Activated CD4-positive, alpha-beta memory T cell treated with anti-CD3 and anti-CD28 coated beads for 36 hours (primary cell): ENCODE results near the gene RBFOX2. TPM values are rescaled to one million over a fixed set of nuclear protein-coding genes. Genes with fewer than 3 reads are reported as not detected.

Experiments used
- CTCF ChIA-PET: fragments of 350-600 bp; sonication (Branson Sonifier 250); formaldehyde crosslinking; loops from one replicate; lab custom pipeline; 2021; ENCODE audit warnings: antibody characterized with exemption, inconsistent platforms; lab: Charles Lee
- POLR2A ChIA-PET: fragments of 350-600 bp; sonication (Branson Sonifier 250); formaldehyde crosslinking; loops from one replicate; lab custom pipeline; 2021; ENCODE audit warnings: antibody characterized with exemption; lab: Charles Lee
- DNase-seq: peaks from one replicate; pipeline ENCODE4 v3.0.0-alpha.2; 2020
- H3K27ac Mint-ChIP-seq: one replicate; pipeline ENCODE4 v1.8.0; 2021; ENCODE audit warnings: mixed read lengths
- H3K27me3 Mint-ChIP-seq: one replicate; pipeline ENCODE4 v1.8.0; 2021; ENCODE audit warnings: mixed read lengths
- H3K36me3 Mint-ChIP-seq: one replicate; pipeline ENCODE4 v1.8.0; 2021; ENCODE audit warnings: mixed read lengths
- H3K4me1 Mint-ChIP-seq: one replicate; pipeline ENCODE4 v1.8.0; 2021; ENCODE audit warnings: low read depth, mixed read lengths
- H3K4me3 Mint-ChIP-seq: one replicate; pipeline ENCODE4 v1.8.0; 2021; ENCODE audit warnings: mild to moderate bottlenecking, mixed read lengths
- H3K9me3 Mint-ChIP-seq: one replicate; pipeline ENCODE4 v1.8.0; 2021; ENCODE audit warnings: mixed read lengths
- intact Hi-C: fragments of 100-400 bp; cut with micrococcal nuclease; formaldehyde crosslinking; loops from one replicate; pipeline ENCODE4 v1.15.1; 2023
- total RNA-seq, 2 experiments: library from RNA; stranded (reverse); gene quantifications; one replicate each; pipeline ENCODE4 v1.2.3, GENCODE V29; 2021

Gene RBFOX2
- total RNA-seq, 2 experiments from 2014 or later = 4.3 to 4.6 TPM

DNA sequence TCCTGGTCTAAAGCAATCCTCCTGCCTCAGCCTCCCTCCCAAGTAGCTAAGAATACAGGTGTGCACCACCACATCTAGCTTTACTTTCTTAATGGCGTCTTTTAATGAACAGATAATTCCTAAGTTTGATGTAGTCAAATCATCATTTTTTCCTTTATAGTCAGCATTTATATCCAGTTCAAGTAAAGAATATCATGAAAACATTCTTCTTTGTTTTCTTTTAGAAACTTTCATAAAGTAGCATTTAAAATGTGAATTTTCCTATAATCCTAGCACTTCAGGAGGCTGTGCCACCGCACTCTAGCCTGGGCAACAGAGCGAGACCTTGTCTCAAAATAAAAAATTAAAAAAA, 61.6 kb downstream of the RBFOX2 start:
- Mint-ChIP-seq H3K27ac (no peak overlapping the region), H3K36me3 (no peaks in the 10 kb centered on the region), H3K9me3 (no peaks in the 10 kb centered on the region), H3K27me3 (peaks cover 13% of the 10 kb centered on the region), H3K4me1 (no peaks in the 10 kb centered on the region), H3K4me3 (no peak overlapping the region)
- CTCF ChIA-PET = no interaction called here
- POLR2A ChIA-PET = no interaction called here
- intact Hi-C loops = no loop called here
- no peak for DNase-seq

DNA sequence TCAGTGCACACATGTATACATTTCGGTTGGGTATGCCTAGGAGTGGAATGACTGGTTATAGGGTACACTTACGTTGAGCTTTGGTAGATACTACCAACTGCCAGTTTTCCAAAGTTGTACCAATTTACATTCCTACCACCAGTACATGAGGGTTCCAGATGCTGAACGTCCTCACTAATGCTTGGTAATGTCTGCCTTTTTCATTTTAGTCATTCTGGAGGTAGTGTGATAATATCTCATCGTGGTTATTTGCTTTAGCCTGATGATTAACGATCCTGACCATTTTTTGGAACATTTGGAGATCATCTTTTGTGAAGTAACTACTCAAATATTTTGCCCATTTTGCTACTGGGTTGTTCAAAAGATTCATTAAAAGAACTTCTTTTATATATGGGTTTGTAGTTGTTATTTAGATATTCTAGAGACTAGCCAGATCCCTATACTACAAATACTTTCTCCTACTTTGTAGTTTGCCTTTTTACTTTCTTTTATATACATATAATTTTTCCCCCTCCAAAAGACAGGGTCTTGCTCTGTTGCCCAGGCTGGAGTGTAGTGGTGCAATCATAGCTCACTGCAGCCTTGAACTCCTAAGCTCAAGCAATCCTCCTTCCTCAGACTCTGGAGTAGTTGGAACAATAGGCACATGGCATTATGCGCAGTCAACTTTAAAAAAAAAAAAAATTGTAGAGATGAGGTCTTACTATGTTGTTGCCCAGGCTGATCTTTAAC, 62.1 kb downstream of the RBFOX2 start:
- intact Hi-C loops = no loop called here
- Mint-ChIP-seq H3K9me3 (no peaks in the 10 kb centered on the region), H3K4me3 (no peak overlapping the region), H3K27me3 (peaks cover 13% of the 10 kb centered on the region), H3K27ac (no peak overlapping the region), H3K4me1 (no peaks in the 10 kb centered on the region), H3K36me3 (no peaks in the 10 kb centered on the region)
- ChIA-PET CTCF (no interaction called here), POLR2A (no interaction called here)
- DNase-seq = no peak

DNA sequence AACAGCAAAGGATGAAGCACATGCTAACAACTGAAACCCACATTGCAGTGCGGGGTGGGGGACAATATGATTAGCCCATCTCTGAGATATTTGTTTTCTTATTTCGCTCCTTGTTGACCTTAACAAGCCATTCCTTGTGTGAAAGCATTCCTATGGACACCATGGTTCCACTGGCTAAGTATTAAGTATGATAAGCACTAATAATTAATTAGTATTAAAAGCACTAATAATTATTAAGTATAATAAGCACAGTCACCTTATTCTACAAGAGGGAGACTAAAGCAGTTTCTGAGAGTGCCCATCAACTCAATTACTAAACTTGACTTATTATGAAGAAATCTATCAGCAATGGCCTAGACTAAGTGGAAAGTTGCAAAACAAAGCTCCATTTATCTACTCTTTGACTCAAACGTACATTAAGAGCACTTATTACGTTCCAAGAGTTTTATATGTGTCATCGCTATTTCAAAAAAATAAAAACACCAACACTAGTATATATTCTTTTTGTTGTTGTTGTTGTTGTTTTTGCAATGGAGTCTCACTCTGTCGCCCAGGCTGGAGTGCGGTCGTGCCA, 65.3 kb downstream of the RBFOX2 start:
- Mint-ChIP-seq H3K4me3 (no peak overlapping the region), H3K4me1 (no peaks in the 10 kb centered on the region), H3K27ac (no peak overlapping the region), H3K27me3 (peaks cover 13% of the 10 kb centered on the region), H3K9me3 (no peaks in the 10 kb centered on the region), H3K36me3 (no peaks in the 10 kb centered on the region)
- ChIA-PET POLR2A (no interaction called here), CTCF (no interaction called here)
- no peak for DNase-seq
- intact Hi-C loops = no loop called here

DNA sequence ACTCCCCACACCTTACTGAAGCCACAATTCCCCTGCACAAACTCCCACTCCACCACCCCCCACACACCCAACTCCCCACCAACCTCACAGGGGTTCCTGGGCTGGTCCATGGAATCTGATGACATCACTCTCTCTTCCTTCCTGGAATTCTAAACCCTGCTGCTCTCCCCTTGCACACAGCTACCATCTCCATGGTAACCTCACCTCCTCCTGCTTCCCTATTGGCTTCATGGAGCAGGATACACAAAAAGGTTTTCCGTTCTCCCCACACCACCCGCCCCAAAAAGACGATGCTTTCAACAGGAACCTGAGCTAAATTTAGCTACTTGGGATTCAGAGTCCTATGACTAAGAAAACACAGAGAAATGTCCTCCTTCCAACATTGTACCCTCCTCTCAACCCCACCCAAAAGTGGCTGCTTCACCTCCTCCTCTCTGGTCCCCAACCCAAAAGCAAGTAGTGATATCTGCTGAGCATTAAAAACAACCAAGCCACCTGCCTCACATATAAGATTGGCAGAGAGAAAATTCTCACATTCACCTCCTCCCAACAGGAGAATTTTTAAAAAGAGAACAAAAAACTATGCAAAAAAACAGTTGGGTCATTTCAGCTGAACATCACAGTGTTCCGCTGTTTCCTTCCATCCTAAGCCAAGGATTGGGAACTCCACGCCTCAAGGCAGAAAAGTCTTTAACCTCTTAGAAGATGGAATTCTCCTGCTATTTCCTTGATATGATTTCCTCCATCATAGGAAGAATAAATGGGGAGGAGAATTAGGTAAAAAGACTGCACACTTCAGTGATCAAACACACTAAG, 66.9 kb downstream of the RBFOX2 start:
- Mint-ChIP-seq H3K9me3 (no peaks in the 10 kb centered on the region), H3K36me3 (no peaks in the 10 kb centered on the region), H3K27ac (no peak overlapping the region), H3K27me3 (peaks cover 3% of the 10 kb centered on the region), H3K4me3 (no peak overlapping the region), H3K4me1 (no peaks in the 10 kb centered on the region)
- intact Hi-C loops = no loop called here
- CTCF ChIA-PET = no interaction called here
- DNase-seq = no peak
- POLR2A ChIA-PET = no interaction called here

DNA sequence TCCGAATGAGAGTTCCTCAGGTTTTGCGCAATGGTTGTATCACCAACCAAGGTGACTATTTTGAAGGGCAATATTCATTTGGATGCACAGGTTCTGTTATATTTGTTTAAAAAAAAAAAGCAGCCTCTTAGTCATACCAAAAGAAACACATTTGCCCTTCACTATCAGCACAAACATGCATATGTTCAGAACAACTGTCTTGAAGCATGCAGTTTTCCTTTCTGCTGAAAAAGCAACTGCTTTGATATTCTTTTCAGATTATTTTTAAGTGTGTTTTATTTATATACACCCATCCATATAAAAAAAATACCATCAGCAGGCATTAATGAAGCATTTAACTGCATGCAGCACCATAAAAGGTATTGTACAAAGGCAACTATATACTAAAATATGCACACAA, 67.8 kb downstream of the RBFOX2 start:
- POLR2A ChIA-PET = no interaction called here
- no peak for DNase-seq
- intact Hi-C loops = no loop called here
- no peak overlapping the region for H3K4me3 Mint-ChIP-seq
- no peaks in the 10 kb centered on the region for H3K4me1 Mint-ChIP-seq
- H3K27ac Mint-ChIP-seq = no peak overlapping the region
- no peaks in the 10 kb centered on the region for H3K9me3 Mint-ChIP-seq
- H3K27me3 Mint-ChIP-seq = peaks cover 3% of the 10 kb centered on the region
- CTCF ChIA-PET = interaction anchor here (1.1 kb wide), 1 partner anchor 105 kb away, joined by 4 read pairs; no protein-coding TSS in a partner anchor
- no peaks in the 10 kb centered on the region for H3K36me3 Mint-ChIP-seq

DNA sequence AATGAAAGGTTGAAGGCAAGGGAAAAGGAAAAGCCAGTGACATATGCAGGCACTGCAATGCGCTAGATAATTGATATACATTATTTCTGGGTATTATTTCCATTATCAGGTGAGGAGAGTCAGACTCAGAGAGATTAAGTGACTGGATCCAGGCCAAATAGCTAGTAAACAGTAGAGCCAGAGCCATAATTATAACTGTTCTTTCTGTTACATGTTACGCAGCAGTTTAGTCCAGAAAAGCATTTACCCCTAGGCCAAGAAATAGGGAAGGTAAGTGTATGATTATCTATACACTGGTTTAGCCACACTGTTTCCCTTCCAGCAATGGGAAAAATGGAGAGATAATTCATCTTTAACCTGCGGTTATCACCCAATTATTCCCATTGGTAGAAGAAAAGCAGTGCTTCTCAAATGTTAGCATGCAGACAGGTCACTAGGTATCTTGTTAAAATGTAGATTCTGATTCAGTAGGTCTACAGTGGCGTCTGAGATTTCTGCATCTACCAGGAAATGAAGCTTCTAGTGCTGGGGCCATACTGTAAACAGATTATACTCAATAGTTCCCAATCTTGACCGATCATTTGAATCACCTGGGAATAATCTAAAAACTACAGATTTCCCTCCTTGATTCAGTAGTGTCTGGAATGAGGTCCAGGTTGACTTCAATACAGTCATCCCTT, 69.4 kb downstream of the RBFOX2 start:
- peaks cover 3% of the 10 kb centered on the region for H3K27me3 Mint-ChIP-seq
- no peak overlapping the region for H3K27ac Mint-ChIP-seq
- POLR2A ChIA-PET = no interaction called here
- CTCF ChIA-PET = interaction anchor here (1.1 kb wide), 1 partner anchor 106 kb away, joined by 4 read pairs; no protein-coding TSS in a partner anchor
- no peak for DNase-seq
- intact Hi-C loops = no loop called here
- H3K9me3 Mint-ChIP-seq = no peaks in the 10 kb centered on the region
- no peaks in the 10 kb centered on the region for H3K36me3 Mint-ChIP-seq
- H3K4me3 Mint-ChIP-seq = no peak overlapping the region
- H3K4me1 Mint-ChIP-seq = no peaks in the 10 kb centered on the region

DNA sequence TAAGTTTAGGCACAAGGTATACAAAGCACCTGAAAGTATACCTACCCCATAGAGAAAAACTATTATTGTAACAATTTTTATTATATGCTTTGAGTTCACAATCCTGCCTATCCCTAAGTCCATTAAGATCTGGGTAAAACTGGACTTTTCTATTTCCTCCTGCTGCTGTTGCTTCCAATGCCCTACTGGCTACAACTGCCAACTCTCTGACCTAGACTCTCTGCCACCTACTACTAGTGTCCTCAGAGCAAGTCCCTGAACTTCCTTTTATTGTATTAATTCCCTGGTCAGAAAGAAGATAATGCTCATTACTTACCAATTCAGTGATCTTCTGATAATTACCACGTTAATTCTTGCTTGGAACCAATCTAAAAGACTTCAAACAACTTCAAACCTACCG, 70.3 kb downstream of the RBFOX2 start:
- no peak for DNase-seq
- CTCF ChIA-PET = no interaction called here
- Mint-ChIP-seq H3K27me3 (peaks cover 3% of the 10 kb centered on the region), H3K27ac (no peak overlapping the region), H3K4me3 (no peak overlapping the region), H3K4me1 (no peaks in the 10 kb centered on the region), H3K36me3 (no peaks in the 10 kb centered on the region), H3K9me3 (no peaks in the 10 kb centered on the region)
- POLR2A ChIA-PET = no interaction called here
- intact Hi-C loops = no loop called here

DNA sequence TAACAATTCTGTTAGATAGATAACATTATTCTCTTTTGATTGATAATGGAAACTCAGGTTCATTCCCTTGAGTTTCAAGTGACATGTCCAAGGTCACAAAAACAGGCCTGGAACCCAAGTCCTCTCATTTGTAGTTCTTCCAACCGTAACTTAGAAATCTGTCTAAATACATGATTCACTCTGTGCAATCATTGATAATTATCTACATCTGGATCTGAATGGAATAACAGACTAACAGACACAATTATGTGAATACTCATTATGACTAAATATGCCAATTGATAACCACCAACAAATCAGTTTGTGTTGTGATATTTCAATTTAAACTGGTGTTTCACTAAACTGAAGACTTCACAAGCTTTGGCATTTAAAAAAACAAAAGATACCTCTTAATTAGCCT, 71.0 kb downstream of the RBFOX2 start:
- intact Hi-C loops = no loop called here
- CTCF ChIA-PET = no interaction called here
- H3K27me3 Mint-ChIP-seq = peaks cover 3% of the 10 kb centered on the region

DNA sequence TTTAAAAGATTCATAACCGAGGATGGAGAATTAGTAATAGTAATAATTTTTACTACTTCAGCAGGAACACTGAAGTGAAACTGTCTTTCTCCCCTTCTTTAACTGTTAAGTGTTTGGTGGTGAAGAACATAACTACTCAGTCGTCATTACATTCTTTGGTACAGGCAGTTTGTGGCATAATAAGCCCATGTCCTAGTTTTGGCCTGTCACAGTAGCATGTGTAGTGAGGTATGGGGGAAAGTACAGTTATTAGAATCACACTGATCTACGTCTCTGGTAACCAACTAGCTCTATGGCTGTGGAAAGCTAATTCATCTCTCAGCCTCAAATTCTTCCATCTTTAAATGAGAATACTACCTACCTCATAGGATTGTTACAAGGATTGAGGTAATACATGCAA, 71.8 kb downstream of the RBFOX2 start:
- ChIA-PET POLR2A (no interaction called here), CTCF (no interaction called here)
- Mint-ChIP-seq H3K36me3 (no peaks in the 10 kb centered on the region), H3K4me3 (no peak overlapping the region), H3K27ac (no peak overlapping the region), H3K27me3 (peaks cover 3% of the 10 kb centered on the region), H3K9me3 (no peaks in the 10 kb centered on the region), H3K4me1 (no peaks in the 10 kb centered on the region)
- DNase-seq = no peak
- intact Hi-C loops = no loop called here

More for the DNA sequence above, 71.0 kb downstream of the RBFOX2 start:
- Mint-ChIP-seq H3K4me1 (no peaks in the 10 kb centered on the region), H3K36me3 (no peaks in the 10 kb centered on the region), H3K27ac (no peak overlapping the region), H3K4me3 (no peak overlapping the region), H3K9me3 (no peaks in the 10 kb centered on the region)
- POLR2A ChIA-PET = no interaction called here
- DNase-seq = no peak

DNA sequence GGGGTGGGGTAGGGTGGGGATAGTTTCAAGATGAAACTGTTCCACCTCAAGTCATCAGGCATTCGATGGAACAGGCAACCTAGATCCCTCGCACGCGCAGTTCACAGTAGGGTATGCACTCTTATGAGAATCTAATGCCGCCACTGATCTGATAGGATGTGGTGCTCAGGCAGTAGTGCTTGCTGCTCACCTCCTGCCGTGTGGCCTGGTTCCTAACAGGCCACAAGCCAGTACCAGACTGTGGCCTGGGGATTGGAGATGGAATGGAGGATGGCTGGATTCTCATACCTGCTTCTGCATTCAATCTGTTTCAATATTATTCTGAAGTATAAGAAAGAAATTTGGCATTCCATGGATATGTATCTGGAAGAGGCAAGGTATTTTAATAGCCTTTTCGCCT, 73.1 kb downstream of the RBFOX2 start:
- Mint-ChIP-seq H3K27ac (no peak overlapping the region), H3K36me3 (no peaks in the 10 kb centered on the region), H3K4me1 (no peaks in the 10 kb centered on the region), H3K27me3 (no peaks in the 10 kb centered on the region), H3K9me3 (no peaks in the 10 kb centered on the region), H3K4me3 (no peak overlapping the region)
- CTCF ChIA-PET = interaction anchor here (0.7 to 1.9 kb wide), 2 partner anchors 30 to 111 kb away, joined by 3 to 7 read pairs; no protein-coding TSS in a partner anchor
- DNase-seq = no peak
- intact Hi-C loops = no loop called here
- POLR2A ChIA-PET = no interaction called here

DNA sequence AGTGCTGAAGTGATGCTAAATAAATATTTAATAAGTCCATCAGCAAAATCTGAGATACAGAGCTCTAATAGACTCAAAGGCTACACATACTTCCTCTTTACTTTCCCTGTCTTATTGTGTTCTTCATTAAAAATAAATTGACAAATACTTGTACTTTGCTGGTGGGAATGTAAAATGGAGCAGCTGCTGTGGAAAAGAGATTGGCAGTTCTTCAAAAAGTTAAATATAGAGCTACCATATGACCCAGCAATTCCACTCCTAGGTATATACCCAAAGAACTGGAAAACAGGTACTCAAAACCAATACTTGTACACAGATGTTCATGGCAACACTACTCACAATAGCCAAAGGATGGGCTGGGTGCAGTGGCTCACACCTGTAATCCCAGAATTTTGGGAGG, 76.0 kb downstream of the RBFOX2 start:
- Mint-ChIP-seq H3K27ac (no peak overlapping the region), H3K4me3 (no peak overlapping the region), H3K9me3 (no peaks in the 10 kb centered on the region), H3K36me3 (no peaks in the 10 kb centered on the region), H3K4me1 (no peaks in the 10 kb centered on the region), H3K27me3 (no peaks in the 10 kb centered on the region)
- intact Hi-C loops = no loop called here
- CTCF ChIA-PET = no interaction called here
- POLR2A ChIA-PET = no interaction called here
- no peak for DNase-seq

DNA sequence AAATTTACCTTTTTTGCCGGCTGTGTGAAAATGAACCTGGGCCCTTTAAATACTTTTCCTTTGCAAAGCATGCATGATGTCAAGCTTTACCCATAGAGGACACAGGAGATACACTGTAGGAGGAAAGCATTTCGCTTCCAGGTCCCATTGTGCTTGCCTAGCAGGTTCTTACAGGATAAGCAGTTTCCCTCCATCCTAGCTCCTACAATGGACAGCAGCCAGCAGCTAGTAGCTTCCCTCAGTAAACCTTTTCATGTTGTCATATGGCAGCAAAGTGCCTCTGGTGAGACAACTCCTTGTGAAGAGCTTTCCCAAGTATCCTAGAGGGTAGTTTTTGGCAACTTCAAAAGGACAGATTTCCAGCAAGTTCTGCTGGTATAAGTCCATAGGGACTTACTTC, 78.4 kb downstream of the RBFOX2 start:
- POLR2A ChIA-PET = no interaction called here
- H3K4me1 Mint-ChIP-seq = no peaks in the 10 kb centered on the region
- no peaks in the 10 kb centered on the region for H3K27me3 Mint-ChIP-seq
- CTCF ChIA-PET = interaction anchor here (1.2 kb wide), 1 partner anchor 116 kb away, joined by 3 read pairs; no protein-coding TSS in a partner anchor
- no peaks in the 10 kb centered on the region for H3K36me3 Mint-ChIP-seq
- H3K27ac Mint-ChIP-seq = no peak overlapping the region
- H3K9me3 Mint-ChIP-seq = no peaks in the 10 kb centered on the region
- no peak for DNase-seq
- intact Hi-C loops = no loop called here
- no peak overlapping the region for H3K4me3 Mint-ChIP-seq
